H9 (cell line): ENCODE measurements around the gene SLC44A3. TPM values are rescaled to one million over a fixed set of nuclear protein-coding genes. Genes with fewer than 3 reads are reported as not detected.

ENCODE experiments used
- DNase-seq: peaks from one replicate; pipeline ENCODE4 v3.0.0-alpha.2; 2017
- H2AFZ ChIP-seq: one replicate; pipeline ENCODE4 v1.6.1; 2013; ENCODE audit warnings: mild to moderate bottlenecking, low read length, control low read depth, moderate library complexity
- H2AK5ac ChIP-seq: 2 replicates; pipeline ENCODE4 v1.6.1; 2013; ENCODE audit warnings: low read length, control low read depth, mixed read lengths; ENCODE audit not compliant: insufficient read length
- H2BK120ac ChIP-seq: one replicate; pipeline ENCODE4 v1.6.1; 2013; ENCODE audit warnings: low read depth, mild to moderate bottlenecking, low read length, control low read depth, inconsistent platforms; ENCODE audit not compliant: poor library complexity, severe bottlenecking
- H2BK12ac ChIP-seq: 2 replicates; pipeline ENCODE4 v1.6.1; 2013; ENCODE audit warnings: low read length, control low read depth, mixed read lengths, low read depth; ENCODE audit not compliant: insufficient read length
- H2BK15ac ChIP-seq: 2 replicates; pipeline ENCODE4 v1.6.1; 2013; ENCODE audit warnings: low read depth, low read length, control low read depth
- H2BK20ac ChIP-seq: one replicate; pipeline ENCODE4 v1.6.1; 2013; ENCODE audit warnings: low read depth, mild to moderate bottlenecking, low read length, control low read depth, inconsistent platforms; ENCODE audit not compliant: poor library complexity, severe bottlenecking
- H2BK5ac ChIP-seq: 2 replicates; pipeline ENCODE4 v1.6.1; 2013; ENCODE audit warnings: low read length, control low read depth, mixed read lengths; ENCODE audit not compliant: insufficient read length
- H3K14ac ChIP-seq: 2 replicates; pipeline ENCODE4 v1.6.1; 2013; ENCODE audit warnings: low read length, control low read depth; ENCODE audit not compliant: insufficient read depth
- H3K18ac ChIP-seq: 2 replicates; pipeline ENCODE4 v1.6.1; 2013; ENCODE audit warnings: low read depth, mild to moderate bottlenecking, mixed read lengths, low read length, control low read depth; ENCODE audit not compliant: insufficient read length
- H3K23ac ChIP-seq: 2 replicates; pipeline ENCODE4 v1.6.1; 2013; ENCODE audit warnings: low read length, control low read depth, mixed read lengths, low read depth; ENCODE audit not compliant: insufficient read length
- H3K23me2 ChIP-seq: 2 replicates; pipeline ENCODE4 v1.6.1; 2013; ENCODE audit warnings: low read depth, mild to moderate bottlenecking, mixed read lengths, low read length, control low read depth; ENCODE audit not compliant: insufficient read length, poor library complexity, severe bottlenecking
- H3K27ac ChIP-seq: 2 replicates; pipeline ENCODE4 v1.5.1; 2013; ENCODE audit warnings: low read length, control low read depth, mixed read lengths, low read depth; ENCODE audit not compliant: insufficient read length
- H3K27me3 ChIP-seq: 2 replicates; pipeline ENCODE4 v1.6.1; 2013; ENCODE audit warnings: low read length, control low read depth, inconsistent platforms; ENCODE audit not compliant: insufficient read depth
- H3K4ac ChIP-seq: 2 replicates; pipeline ENCODE4 v1.6.1; 2013; ENCODE audit warnings: low read depth, mild to moderate bottlenecking, control low read depth, inconsistent platforms, low read length, moderate library complexity
- H3K4me1 ChIP-seq: 2 replicates; pipeline ENCODE4 v1.6.1; 2013; ENCODE audit warnings: low read length, control low read depth, inconsistent platforms; ENCODE audit not compliant: insufficient read depth
- H3K4me2 ChIP-seq: 2 replicates; pipeline ENCODE4 v1.6.1; 2013; ENCODE audit warnings: low read length, control low read depth, mixed read lengths; ENCODE audit not compliant: insufficient read length, insufficient read depth
- H3K56ac ChIP-seq: 2 replicates; pipeline ENCODE4 v1.6.1; 2013; ENCODE audit warnings: low read depth, mild to moderate bottlenecking, mixed read lengths, low read length, control low read depth; ENCODE audit not compliant: insufficient read length
- H3K79me1 ChIP-seq: 2 replicates; pipeline ENCODE4 v1.6.1; 2013; ENCODE audit warnings: low read depth, mild to moderate bottlenecking, moderate library complexity, low read length, control low read depth, inconsistent platforms; ENCODE audit not compliant: insufficient read depth, poor library complexity, severe bottlenecking
- H3K79me2 ChIP-seq: 2 replicates; pipeline ENCODE4 v1.6.1; 2013; ENCODE audit warnings: low read length, control low read depth, inconsistent platforms; ENCODE audit not compliant: insufficient read depth
- H3K9ac ChIP-seq: 2 replicates; pipeline ENCODE4 v1.6.1; 2013; ENCODE audit warnings: low read length, control low read depth, mixed read lengths; ENCODE audit not compliant: insufficient read length; ENCODE audit errors: extremely low read depth
- H3K9me3 ChIP-seq: one replicate; pipeline ENCODE4 v1.6.1; 2013; ENCODE audit warnings: low read depth, low read length, inconsistent platforms; ENCODE audit not compliant: control insufficient read depth
- H3T11ph ChIP-seq: one replicate; pipeline ENCODE4 v1.6.1; 2013; ENCODE audit warnings: mild to moderate bottlenecking, low read length, control low read depth, inconsistent platforms
- H4K20me1 ChIP-seq: one replicate; pipeline ENCODE4 v1.6.1; 2013; ENCODE audit not compliant: control insufficient read depth, insufficient read length, insufficient read depth
- H4K5ac ChIP-seq: 2 replicates; pipeline ENCODE4 v1.6.1; 2013; ENCODE audit warnings: low read depth, mild to moderate bottlenecking, mixed read lengths, low read length, control low read depth; ENCODE audit not compliant: insufficient read length
- H4K8ac ChIP-seq: replicated peaks from 2 replicates; pipeline ENCODE4 v1.6.1; 2013; ENCODE audit warnings: low read length, control low read depth, mixed read lengths, low read depth; ENCODE audit not compliant: insufficient read length
- H4K91ac ChIP-seq: 2 replicates; pipeline ENCODE4 v1.6.1; 2013; ENCODE audit warnings: low read depth, mild to moderate bottlenecking, moderate library complexity, mixed read lengths, low read length, control low read depth; ENCODE audit not compliant: insufficient read length
- H3K27ac Mint-ChIP-seq, 3 experiments: 2 replicates in 2 of 3; 3 replicates in 1 of 3; pipeline ENCODE4 v1.8.0; 2020 to 2021; ENCODE audit warnings: mixed read lengths in 3 of 3, mild to moderate bottlenecking in 1 of 3, moderate library complexity in 1 of 3
- H3K27me3 Mint-ChIP-seq: 2 replicates; pipeline ENCODE4 v1.8.0; 2021; ENCODE audit warnings: low read depth, mild to moderate bottlenecking, moderate library complexity, mixed read lengths
- H3K36me3 Mint-ChIP-seq, 3 experiments: 2 replicates in 2 of 3; 3 replicates in 1 of 3; pipeline ENCODE4 v1.8.0; 2020 to 2021; ENCODE audit warnings: low read depth in 3 of 3, mixed read lengths in 3 of 3; ENCODE audit not compliant: insufficient read depth in 1 of 3
- H3K4me1 Mint-ChIP-seq, 2 experiments: 2 replicates each; pipeline ENCODE4 v1.8.0; 2020; ENCODE audit warnings: mixed read lengths in 2 of 2
- H3K4me3 Mint-ChIP-seq, 2 experiments: 2 replicates in 1 of 2; 3 replicates in 1 of 2; pipeline ENCODE4 v1.8.0; 2020 to 2021; ENCODE audit warnings: mild to moderate bottlenecking in 2 of 2, mixed read lengths in 2 of 2, moderate library complexity in 1 of 2
- H3K9me3 Mint-ChIP-seq, 2 experiments: 2 replicates in 1 of 2; 3 replicates in 1 of 2; pipeline ENCODE4 v1.8.0; 2020; ENCODE audit warnings: mild to moderate bottlenecking in 2 of 2, mixed read lengths in 2 of 2, moderate library complexity in 1 of 2
- WGBS: extraction: QIAGEN DNeasy Blood & Tissue Kit; methylation state at CpG from one replicate; pipeline ENCODE4 v1.1.7; 2013; ENCODE audit warnings: missing lambda C conversion rate, low lambda C conversion rate, mixed read lengths; ENCODE audit not compliant: insufficient read length; ENCODE audit errors: extremely low coverage; 5-methylcytosine and 5-hydroxymethylcytosine counted together
- total RNA-seq: library from RNA; stranded (reverse); gene quantifications from 2 replicates; pipeline ENCODE4 v1.2.1, GENCODE V29; 2021
- TF ChIP-seq, protein P1 (sequence below): fragments of 200-600 bp; sonication (generic); conservative IDR thresholded peaks from 3 replicates; pipeline ENCODE4 v1.8.0; 2021; ENCODE audit warnings: antibody characterized with exemption, mild to moderate bottlenecking

SLC44A3 gene
- total RNA-seq, 1 experiment from 2014 or later = 5.5 TPM

DNA sequence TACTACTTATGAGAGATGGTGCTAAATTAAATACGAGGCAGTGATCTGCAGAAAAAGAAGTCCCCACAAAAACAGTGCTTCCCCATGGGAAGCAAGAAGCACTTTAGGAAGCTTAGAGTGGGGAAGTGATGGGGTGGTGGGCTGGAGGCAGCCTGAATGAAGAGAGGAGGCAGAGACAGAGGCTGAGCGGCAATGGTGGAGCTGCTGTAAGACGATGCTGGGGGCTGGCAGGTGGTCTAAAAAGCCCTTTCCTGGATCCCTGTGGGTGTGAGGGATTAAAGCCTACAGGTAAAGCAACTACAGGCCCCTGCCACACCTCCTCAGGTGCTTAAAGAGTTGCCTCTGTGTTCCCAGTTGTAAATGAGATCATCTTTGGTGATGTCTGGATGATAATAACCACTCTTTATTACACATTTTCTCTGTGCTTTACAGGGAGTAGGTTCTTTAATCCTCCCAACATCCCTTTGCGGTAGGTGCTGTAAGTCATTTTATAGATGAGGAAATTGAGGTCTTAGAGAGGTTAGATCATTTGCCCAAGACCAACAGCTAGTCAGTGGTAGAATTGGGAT lies 67.5 kb downstream of the SLC44A3 start:
- H3K4me1 Mint-ChIP-seq = peaks cover 62 to 72% of the 10 kb centered on the region in 2 experiments
- no CpG with 5 or more reads among the region's 4 CpGs for WGBS
- H3K4me1 ChIP-seq = peaks cover 11% of the 10 kb centered on the region; the same call in 1 of the 2 replicates

More for the DNA sequence above, 67.5 kb downstream of the SLC44A3 start:
- Histone ChIP-seq H3K9me3 (no peaks in the 10 kb centered on the region), H2AK5ac (no peak overlapping the region), H3K18ac (no peak overlapping the region), H3K9ac (no peak overlapping the region), H3K23me2 (no peaks in the 10 kb centered on the region), H2BK120ac (no peak overlapping the region), H3K27ac (no peak overlapping the region), H2BK5ac (no peak overlapping the region), H3K79me2 (no peaks in the 10 kb centered on the region), H4K8ac (no peak overlapping the region), H3K56ac (no peak overlapping the region), H2BK20ac (no peak overlapping the region), H3T11ph (no peak overlapping the region), H3K4ac (no peak overlapping the region), H3K79me1 (no peaks in the 10 kb centered on the region), H3K23ac (no peak overlapping the region), H3K27me3 (no peaks in the 10 kb centered on the region), H4K20me1 (no peaks in the 10 kb centered on the region), H2AFZ (no peak overlapping the region), H4K5ac (no peak overlapping the region), H3K14ac (no peak overlapping the region), H2BK15ac (no peak overlapping the region), H3K4me2 (peak overlapping the region; percentile 4), H4K91ac (no peak overlapping the region), H2BK12ac (no peak overlapping the region)
- Mint-ChIP-seq H3K27ac (peak overlapping the region; percentile 81 to 93 (median 92)), H3K4me3 (peak overlapping the region; percentile 21; a peak in 4 of 5 replicates), H3K9me3 (no peaks in the 10 kb centered on the region; a peak in 1 of 5 replicates), H3K36me3 (peaks cover 0 to 14% (median 7%) of the 10 kb centered on the region in 3 experiments; a peak in 4 of 7 replicates), H3K27me3 (no peaks in the 10 kb centered on the region)
- DNase-seq = peak; percentile 73
- TF ChIP-seq, protein P1, sequence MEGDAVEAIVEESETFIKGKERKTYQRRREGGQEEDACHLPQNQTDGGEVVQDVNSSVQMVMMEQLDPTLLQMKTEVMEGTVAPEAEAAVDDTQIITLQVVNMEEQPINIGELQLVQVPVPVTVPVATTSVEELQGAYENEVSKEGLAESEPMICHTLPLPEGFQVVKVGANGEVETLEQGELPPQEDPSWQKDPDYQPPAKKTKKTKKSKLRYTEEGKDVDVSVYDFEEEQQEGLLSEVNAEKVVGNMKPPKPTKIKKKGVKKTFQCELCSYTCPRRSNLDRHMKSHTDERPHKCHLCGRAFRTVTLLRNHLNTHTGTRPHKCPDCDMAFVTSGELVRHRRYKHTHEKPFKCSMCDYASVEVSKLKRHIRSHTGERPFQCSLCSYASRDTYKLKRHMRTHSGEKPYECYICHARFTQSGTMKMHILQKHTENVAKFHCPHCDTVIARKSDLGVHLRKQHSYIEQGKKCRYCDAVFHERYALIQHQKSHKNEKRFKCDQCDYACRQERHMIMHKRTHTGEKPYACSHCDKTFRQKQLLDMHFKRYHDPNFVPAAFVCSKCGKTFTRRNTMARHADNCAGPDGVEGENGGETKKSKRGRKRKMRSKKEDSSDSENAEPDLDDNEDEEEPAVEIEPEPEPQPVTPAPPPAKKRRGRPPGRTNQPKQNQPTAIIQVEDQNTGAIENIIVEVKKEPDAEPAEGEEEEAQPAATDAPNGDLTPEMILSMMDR = no peak
